Measurements from ENCODE around the gene LYPD8.

The LYPD8 gene

DNA sequence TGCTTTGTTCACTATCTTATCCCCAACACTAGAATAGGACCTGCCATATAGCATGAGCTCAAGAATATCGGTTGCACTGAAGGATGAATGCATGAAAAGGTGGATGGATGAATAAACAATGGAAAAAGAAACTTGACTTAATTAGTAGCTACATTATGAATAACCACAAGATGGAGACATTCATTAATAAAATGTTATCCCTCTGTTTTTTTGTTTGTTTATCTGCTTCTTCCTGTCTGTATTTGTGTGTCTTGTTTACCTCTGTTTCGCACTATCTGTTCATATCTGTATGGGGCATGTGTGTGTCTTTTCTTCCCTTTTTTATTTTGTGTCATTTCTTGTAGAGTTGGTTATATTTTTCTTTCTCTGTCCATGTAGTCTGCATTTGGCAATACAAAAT is 51.9 kb downstream of the LYPD8 start:
- Mint-ChIP-seq H3K4me3 (no peak overlapping the region), H3K36me3 (no peaks in the 10 kb centered on the region), H3K9me3 (no peaks in the 10 kb centered on the region), H3K4me1 (no peaks in the 10 kb centered on the region), H3K27ac (no peak overlapping the region), H3K27me3 (no peaks in the 10 kb centered on the region)
- ATAC-seq (ENCODE audit: low read depth) (no peak), DNase-seq (ENCODE audit: low spot score in 2 of 2) (no peak)

DNA sequence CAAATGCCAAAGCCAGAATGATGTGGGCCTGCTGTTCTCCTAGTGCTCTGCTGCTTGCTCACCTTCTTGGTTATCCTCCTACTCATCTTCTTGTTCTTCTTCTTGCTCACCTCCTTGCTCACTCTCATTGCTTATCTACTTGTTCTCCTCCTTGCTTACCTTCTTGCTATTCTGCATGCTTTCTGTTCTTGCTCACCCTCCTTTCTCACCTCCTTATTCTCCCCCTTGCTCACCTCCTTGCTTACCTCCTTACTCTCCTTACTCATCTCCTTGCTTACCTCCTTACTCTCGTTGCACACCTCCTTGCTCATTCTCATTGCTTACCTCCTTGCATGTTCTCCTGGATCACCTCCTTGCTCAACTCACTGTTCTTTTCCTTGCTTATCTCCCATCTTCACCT is 52.8 kb downstream of the LYPD8 start, which contains the start of gene OR14I1:
OR14I1 (minus strand) TSS at position 53 of the 400 bp plus-strand sequence.
- Mint-ChIP-seq H3K9me3 (no peaks in the 10 kb centered on the region), H3K4me1 (no peaks in the 10 kb centered on the region), H3K27me3 (no peaks in the 10 kb centered on the region), H3K4me3 (no peak within 1 kb of the TSS), H3K36me3 (no peaks in the 10 kb centered on the region), H3K27ac (no peak within 1 kb of the TSS)
- no peak for ATAC-seq (ENCODE audit: low read depth)
- DNase-seq (ENCODE audit: low spot score in 2 of 2), result no peak

DNA sequence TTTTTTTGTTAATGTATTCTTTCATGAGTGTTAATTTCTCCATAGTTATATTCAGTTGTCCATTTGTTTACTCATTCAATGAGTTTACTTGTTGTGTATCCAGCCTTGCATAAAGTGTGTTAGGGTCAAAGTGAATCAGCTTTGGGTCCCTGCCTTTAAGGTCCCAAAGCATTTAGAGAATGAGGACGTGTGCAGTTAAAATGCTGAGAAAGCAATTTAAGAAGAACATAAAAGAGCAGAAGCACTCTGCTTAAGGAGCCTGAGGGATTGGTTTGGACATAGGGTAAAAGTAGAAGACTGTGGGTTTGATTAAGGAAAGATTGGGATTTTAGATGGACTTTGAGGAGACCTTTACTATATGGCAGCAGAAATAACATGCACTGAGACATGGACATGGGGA is 56.5 kb downstream of the LYPD8 start:
- DNase-seq (ENCODE audit: low spot score in 2 of 2) (no peak), ATAC-seq (ENCODE audit: low read depth) (no peak)
- Mint-ChIP-seq H3K36me3 (no peaks in the 10 kb centered on the region), H3K27ac (no peak overlapping the region), H3K4me3 (no peak overlapping the region), H3K27me3 (no peaks in the 10 kb centered on the region), H3K4me1 (peaks cover 9% of the 10 kb centered on the region), H3K9me3 (no peaks in the 10 kb centered on the region)

DNA sequence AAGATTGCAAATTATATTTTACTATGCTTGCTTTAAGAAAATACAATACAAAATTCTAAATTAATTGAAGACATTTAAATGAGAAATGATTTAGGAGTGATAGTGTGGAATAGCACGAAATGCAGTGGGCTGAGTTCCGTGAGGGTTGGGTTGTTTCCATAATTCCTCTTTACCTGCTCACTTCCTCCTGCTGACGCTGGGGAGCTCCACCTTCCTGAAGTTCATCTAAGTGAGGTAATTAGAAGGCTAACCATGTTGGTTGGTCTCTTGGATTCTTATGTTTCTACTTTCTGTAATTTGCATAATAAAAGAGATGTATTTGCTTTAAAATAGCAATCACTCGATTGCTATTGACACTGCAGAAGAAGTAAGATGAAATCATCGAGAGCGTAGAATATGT is 57.7 kb downstream of the LYPD8 start:
- ATAC-seq (ENCODE audit: low read depth) (no peak), DNase-seq (ENCODE audit: low spot score in 2 of 2) (no peak)
- Mint-ChIP-seq H3K27me3 (no peaks in the 10 kb centered on the region), H3K4me1 (peaks cover 9% of the 10 kb centered on the region), H3K27ac (no peak overlapping the region), H3K9me3 (no peaks in the 10 kb centered on the region), H3K4me3 (no peak overlapping the region), H3K36me3 (no peaks in the 10 kb centered on the region)

DNA sequence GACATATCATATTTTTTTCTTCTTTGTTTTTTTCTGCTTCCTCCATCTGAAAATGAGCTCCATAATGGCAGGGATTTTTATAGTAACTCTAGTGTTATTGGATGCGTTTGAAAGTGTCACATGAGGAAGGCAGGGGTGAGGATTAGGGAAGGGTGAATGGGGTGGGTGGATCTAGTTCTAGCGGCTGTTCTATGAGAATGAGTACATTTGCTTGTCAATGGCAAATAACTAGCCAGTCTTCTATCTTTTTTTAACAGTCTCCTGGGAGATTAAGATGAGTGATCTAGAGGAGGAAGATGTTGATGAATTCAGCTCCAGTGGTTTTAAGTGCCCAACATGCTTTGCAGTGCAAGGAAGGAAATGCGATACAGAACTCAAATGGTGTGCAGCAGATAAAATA is 58.8 kb downstream of the LYPD8 start:
- Mint-ChIP-seq H3K9me3 (peaks cover 5% of the 10 kb centered on the region), H3K4me1 (peaks cover 9% of the 10 kb centered on the region), H3K27me3 (no peaks in the 10 kb centered on the region), H3K4me3 (peak overlapping the region; percentile 32), H3K36me3 (peaks cover 4% of the 10 kb centered on the region), H3K27ac (peak overlapping the region; percentile 36)
- ATAC-seq (ENCODE audit: low read depth), result no peak
- no peak for DNase-seq (ENCODE audit: low spot score in 2 of 2)

DNA sequence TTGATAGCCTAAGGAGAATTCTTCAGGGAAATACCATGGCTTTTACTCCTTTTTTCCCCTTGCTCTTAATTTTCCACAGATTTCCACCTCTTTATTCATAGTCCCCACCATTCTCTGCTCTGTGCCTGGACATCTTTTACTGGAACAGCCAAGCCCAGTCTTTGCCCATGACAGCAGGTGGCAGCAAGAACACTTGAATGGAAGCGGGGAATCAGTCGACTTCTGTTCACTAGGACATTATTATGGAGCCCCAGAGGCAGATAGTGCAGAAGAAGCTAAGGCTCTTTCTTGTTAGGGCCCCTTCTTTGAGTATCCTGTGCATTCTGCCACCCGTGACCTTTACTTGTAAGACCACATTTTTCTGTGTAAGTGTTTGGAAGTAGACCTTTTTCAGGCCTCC is 59.3 kb downstream of the LYPD8 start:
- Mint-ChIP-seq H3K9me3 (peaks cover 5% of the 10 kb centered on the region), H3K4me1 (peaks cover 9% of the 10 kb centered on the region), H3K27ac (peak overlapping the region; percentile 36), H3K4me3 (no peak overlapping the region), H3K36me3 (peaks cover 4% of the 10 kb centered on the region), H3K27me3 (no peaks in the 10 kb centered on the region)
- no peak for ATAC-seq (ENCODE audit: low read depth)
- no peak for DNase-seq (ENCODE audit: low spot score in 2 of 2)

DNA sequence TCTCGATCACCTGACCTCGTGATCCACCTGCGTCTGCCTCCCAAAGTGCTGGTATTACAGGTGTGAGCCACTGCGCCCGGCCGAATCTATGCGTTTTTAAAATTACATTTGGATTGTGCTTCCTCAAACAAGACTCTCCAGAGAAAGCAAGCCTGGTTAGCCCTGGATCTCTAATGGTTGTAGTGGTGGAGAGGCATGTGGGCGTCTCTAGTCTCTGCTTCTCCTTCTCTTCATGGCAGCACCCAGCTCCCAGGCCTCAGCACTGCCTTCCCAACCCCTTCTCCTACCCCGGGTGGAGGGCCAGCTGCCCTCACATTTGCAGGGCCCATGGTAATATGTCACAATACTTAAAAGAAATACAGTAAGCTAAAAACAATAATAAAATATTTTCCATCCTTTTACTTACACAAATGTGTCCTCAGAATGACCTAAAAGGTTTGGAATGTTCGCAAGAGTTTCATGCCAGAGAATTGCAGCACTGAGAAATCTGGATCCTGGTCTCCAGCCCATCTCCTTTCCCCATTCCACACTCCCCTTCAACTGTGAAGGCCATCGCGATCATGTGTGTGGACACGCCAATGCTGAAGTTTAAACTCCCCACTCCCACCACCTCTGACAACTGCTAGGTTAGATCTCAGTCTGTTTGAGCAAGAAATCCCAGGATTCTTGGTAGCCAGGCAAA is 60.0 kb downstream of the LYPD8 start:
- ATAC-seq (ENCODE audit: low read depth) (no peak), DNase-seq (ENCODE audit: low spot score in 2 of 2) (no peak)
- Mint-ChIP-seq H3K4me3 (no peak overlapping the region), H3K27me3 (no peaks in the 10 kb centered on the region), H3K27ac (no peak overlapping the region), H3K9me3 (peaks cover 5% of the 10 kb centered on the region), H3K36me3 (peaks cover 4% of the 10 kb centered on the region), H3K4me1 (peaks cover 9% of the 10 kb centered on the region)

DNA sequence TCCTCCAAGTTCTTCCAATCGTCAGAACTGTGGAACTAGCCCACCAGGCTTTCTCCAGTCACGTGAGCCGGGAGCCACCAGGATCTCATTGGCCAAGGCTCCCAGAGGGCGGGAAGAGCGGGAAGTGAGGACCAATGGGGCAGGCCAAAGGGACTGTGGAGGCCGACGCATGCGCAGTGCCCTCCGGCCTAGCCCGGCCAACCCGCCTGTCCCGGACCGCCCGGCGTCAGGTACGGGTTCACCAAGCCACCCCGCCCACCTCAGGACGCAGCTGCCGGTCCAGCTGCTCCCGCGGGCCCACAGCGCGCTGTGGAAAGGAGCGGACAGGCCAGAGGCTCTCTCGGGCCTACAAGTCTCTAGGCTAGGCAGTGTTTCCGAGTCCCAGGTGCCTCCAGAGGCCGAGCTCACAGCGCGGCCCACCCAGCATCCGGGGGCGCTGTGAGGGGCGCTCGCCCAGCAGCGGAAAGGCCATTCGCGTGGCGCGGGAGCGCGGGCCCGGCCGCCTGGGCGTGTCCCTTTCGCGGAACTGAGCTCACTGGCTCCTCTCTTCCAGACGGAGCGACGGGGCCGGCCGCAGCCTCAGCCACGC is 63.9 kb downstream of the LYPD8 start:
- Mint-ChIP-seq H3K27me3 (no peaks in the 10 kb centered on the region), H3K4me1 (peaks cover 9% of the 10 kb centered on the region)
- ATAC-seq (ENCODE audit: low read depth), result no peak

More for the DNA sequence above, 63.9 kb downstream of the LYPD8 start:
- peaks cover 11% of the 10 kb centered on the region for H3K9me3 Mint-ChIP-seq
- H3K27ac Mint-ChIP-seq, result no peak overlapping the region
- DNase-seq (ENCODE audit: low spot score in 2 of 2), result no peak
- H3K36me3 Mint-ChIP-seq, result peaks cover 9% of the 10 kb centered on the region
- no peak overlapping the region for H3K4me3 Mint-ChIP-seq

All from memory B cell (primary cell).